ENCODE results near the gene GLUL.

GLUL gene

DNA sequence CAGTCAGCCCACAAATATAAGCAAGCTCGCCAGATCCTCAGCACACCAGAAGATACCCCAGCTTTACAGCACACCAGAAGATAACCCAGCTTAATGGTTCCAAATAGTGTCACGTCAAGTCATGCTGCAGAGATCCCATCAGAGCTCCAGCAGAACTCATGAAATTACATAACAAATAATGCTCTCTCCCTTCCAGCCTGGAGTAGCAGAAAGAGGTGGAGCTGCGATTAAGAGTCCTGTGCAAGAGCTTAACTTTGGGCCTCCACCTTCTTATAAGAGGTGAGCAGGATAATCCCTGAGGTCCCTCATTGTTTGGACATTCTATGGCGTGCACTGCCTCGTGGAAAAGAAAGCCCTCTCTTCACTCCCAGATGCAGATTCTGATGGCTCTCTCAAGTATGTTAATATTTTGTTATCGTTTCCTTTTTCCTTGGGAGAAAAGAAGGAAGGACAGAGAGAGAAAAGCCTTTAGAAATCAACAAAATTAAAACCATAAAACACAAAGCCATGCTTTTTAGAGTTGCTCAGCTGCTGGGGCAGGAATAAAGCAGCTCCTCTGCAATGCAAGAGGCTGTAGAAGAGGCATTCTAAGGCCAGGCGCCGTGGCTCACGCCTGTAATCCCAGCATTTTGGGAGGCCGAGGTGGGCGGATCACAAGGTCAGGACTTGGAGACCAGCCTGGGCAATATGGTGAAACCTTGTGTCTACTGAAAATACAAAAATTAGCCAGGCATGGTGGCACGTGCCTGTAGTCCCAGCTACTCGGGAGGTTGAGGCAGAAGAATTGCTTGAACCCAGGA is 59.1 kb downstream of the GLUL start:
- Histone ChIP-seq H3K4me1 (ENCODE audit: control insufficient read depth, insufficient read depth, low read length) (peaks cover 13% of the 10 kb centered on the region), H3K27me3 (ENCODE audit: control insufficient read depth, insufficient read depth, low read length, poor library complexity, severe bottlenecking) (no peaks in the 10 kb centered on the region), H3K27ac (ENCODE audit: insufficient read depth, low read depth, low read length, poor library complexity, severe bottlenecking) (no peak overlapping the region), H3K9me3 (ENCODE audit: control insufficient read depth, low read length) (no peaks in the 10 kb centered on the region), H3K36me3 (ENCODE audit: control insufficient read depth, insufficient read depth, low read length) (no peaks in the 10 kb centered on the region), H3K4me3 (ENCODE audit: insufficient read depth, low read depth, low read length) (no peak overlapping the region)
- WGBS, 2 experiments = 75 to 77% methylated on average over 12 to 13 of the region's 13 CpGs
